Measurements from ENCODE around the gene SLC7A6OS.
"Not testable (repeated sequence)": the region's sequence is repeated elsewhere in the genome, so short reads cannot be mapped to it uniquely, and the experiment has no call there.

SLC7A6OS gene

GRCh38 chr16:68297908-68298307 lies 12.8 kb downstream of the SLC7A6OS start:
- no peak for DNase-seq

GRCh38 chr16:68296693-68297092 lies 14.1 kb downstream of the SLC7A6OS start:
- DNase-seq, result no peak

GRCh38 chr16:68296291-68296690 lies 14.5 kb downstream of the SLC7A6OS start:
- DNase-seq, result no peak

GRCh38 chr16:68292425-68292824 lies 18.3 kb downstream of the SLC7A6OS start:
- DNase-seq, result no peak

GRCh38 chr16:68291227-68291626 lies 19.5 kb downstream of the SLC7A6OS start:
- no peak for DNase-seq

- DNase-seq, result no peak
These were observed 20.3 kb downstream of the SLC7A6OS start for GRCh38 chr16:68290450-68290849.

GRCh38 chr16:68289621-68290329 lies 21.0 kb downstream of the SLC7A6OS start:
- DNase-seq, result no peak

- no peak for DNase-seq
These were observed 21.5 kb downstream of the SLC7A6OS start for GRCh38 chr16:68289202-68289601.

GRCh38 chr16:68288796-68289195 lies 21.9 kb downstream of the SLC7A6OS start:
- DNase-seq, result not testable (repeated sequence)

- no peak for DNase-seq
These were observed 22.5 kb downstream of the SLC7A6OS start for GRCh38 chr16:68288252-68288650.

GRCh38 chr16:68287276-68288251 lies 23.2 kb downstream of the SLC7A6OS start:
- DNase-seq, result no peak

GRCh38 chr16:68286153-68287074 lies 24.3 kb downstream of the SLC7A6OS start:
- DNase-seq, result no peak

GRCh38 chr16:68285683-68286082 lies 25.1 kb downstream of the SLC7A6OS start:
- no peak for DNase-seq

- no peak for DNase-seq
These were observed 25.9 kb downstream of the SLC7A6OS start for GRCh38 chr16:68284847-68285246.

GRCh38 chr16:68283801-68284598 lies 26.7 kb downstream of the SLC7A6OS start:
- DNase-seq, result no peak

- no peak for DNase-seq
These were observed 27.4 kb downstream of the SLC7A6OS start for GRCh38 chr16:68283346-68283745.

GRCh38 chr16:68282064-68282452 lies 28.7 kb downstream of the SLC7A6OS start:
- no peak for DNase-seq

GRCh38 chr16:68281368-68282063 lies 29.2 kb downstream of the SLC7A6OS start:
- DNase-seq, result no peak

- DNase-seq, result no peak
These were observed 30.8 kb downstream of the SLC7A6OS start for GRCh38 chr16:68279726-68280558.

- DNase-seq, result no peak
These were observed 34.5 kb downstream of the SLC7A6OS start for GRCh38 chr16:68276223-68276622.

All from NCI-H1436 treated with DMSO at 0.1 percent for 48 hours (cell line).